ENCODE measurements around the gene MAK.
"Not testable (repeated sequence)": the region's sequence is repeated elsewhere in the genome, so short reads cannot be mapped to it uniquely, and the experiment has no call there.

MAK gene

DNA sequence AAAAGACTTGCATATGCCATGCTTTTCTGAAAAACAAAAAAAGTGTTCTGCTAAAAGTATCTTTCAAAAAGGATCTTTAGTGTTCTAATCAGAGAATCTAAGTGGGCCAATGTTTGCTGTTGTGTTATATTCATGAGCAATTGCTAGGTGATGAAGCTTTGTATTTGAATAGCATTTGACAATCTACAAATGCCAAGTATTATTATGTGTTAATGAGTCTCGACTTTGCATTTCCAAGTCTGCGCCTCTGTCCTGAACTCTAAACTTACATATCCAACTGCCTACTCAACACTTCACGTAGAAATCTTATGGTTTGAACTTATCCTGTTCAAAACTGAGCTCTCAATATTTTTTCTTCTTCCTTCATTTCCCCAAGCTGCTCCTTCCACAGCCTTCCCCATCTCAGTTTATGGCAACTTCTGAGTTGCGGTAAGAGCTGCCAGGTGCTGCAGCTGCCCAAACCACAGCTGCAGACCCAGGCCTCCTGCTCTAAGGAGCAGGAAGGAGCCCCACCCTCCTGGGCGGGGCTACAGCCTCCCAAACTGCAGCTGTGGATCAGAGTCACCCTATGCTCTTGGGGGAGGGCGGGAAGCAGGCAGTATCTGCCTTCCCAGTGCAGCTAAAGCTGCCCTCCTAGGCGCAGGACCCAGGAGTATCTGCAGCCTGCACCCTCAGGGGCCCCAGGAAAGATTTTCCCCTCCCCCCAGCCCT lies 16.7 kb upstream of the MAK start:
- in situ Hi-C loops (cut with MboI; ENCODE audit: low sequenced_read_pairs): no loop called here

DNA sequence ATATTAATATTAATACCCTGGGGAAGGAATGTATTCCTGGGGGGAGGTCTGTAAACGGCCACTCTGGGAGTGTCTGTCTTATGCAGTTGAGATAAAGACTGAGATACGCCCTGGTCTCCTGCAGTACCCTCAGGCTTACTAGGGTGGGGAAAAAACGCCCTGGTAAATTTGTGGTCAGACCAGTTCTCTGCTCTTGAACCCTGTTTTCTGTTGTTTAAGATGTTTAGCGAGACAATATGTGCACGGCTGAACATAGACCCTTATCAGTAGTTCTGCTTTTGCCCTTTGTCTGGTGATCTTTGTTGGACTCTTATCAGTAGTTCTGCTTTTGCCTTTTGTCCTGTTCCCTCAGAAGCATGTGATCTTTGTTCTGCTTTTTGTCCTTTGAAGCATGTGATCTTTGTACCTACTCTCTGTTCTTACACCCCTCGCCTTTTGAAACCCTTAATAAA lies 15.5 kb upstream of the MAK start:
- in situ Hi-C loops (cut with MboI; ENCODE audit: low sequenced_read_pairs): not testable (repeated sequence)

DNA sequence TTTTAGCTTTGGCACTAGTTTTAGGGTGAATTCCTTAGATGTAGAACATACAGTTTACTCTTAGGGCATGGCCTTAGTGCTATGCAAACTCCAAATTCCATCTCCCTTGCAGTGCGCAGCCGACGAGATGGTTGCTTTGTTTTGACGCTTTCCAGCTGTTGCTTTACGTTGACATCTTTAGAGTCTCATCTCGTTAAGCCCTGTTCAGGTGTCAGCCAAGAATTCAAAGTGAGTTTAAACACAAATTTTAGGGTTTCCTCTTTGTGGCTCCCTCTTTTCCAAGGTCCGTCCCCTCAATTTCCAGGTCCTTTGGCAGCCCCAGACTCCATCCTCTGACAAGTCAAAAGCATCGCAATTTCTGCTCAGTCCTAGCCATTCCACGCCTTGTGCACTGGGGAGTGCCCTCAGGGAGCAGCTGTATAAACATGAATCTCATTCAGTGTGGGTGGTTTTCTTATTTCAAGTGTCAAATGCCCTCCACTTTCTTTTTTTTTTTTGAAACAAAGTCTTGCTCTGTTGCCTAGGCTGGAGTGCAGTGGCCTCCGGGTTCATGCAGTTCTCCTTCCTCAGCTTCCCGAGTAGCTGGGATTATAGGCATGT lies 14.1 kb upstream of the MAK start:
- in situ Hi-C loops (cut with MboI; ENCODE audit: low sequenced_read_pairs): no loop called here

DNA sequence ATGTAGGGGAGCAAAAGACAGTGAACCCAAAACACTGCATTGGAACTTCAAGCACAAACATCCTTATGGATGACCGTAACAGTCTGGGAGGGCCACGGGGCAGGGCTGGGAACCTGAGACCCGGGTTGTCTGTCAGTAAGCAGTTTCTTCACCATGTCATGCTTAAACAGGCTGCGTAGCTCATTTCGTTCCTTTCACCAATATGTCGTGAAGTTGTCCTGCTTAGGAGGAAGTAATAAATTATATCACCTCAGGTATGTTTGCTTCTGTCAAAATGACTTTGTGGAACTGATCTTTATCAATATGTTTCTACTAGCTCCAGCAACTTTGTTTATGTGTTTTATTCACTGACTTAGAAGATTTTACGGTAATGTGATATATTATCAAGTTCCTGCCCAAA lies 12.4 kb upstream of the MAK start:
- in situ Hi-C loops (cut with MboI; ENCODE audit: low sequenced_read_pairs): no loop called here

DNA sequence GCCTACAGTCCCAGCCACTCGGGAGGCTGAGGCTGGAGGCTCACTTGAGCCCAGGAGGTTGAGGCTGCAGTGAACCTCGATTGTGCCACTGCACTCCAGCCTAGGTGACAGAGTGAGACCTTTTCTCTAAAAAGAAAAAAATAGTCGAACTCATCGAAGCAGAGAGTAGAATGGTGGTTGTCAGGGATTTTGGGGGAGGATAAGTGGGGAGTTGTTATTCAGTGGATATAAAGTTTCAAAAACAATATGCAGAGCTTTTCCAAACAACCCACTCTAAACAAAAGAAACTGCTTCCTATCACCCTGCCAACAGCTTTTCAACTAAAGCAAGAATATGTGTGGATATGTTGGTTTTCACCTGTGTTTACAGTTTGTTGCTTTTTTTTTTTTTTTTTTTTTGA lies 11.6 kb upstream of the MAK start:
- in situ Hi-C loops (cut with MboI; ENCODE audit: low sequenced_read_pairs): no loop called here

DNA sequence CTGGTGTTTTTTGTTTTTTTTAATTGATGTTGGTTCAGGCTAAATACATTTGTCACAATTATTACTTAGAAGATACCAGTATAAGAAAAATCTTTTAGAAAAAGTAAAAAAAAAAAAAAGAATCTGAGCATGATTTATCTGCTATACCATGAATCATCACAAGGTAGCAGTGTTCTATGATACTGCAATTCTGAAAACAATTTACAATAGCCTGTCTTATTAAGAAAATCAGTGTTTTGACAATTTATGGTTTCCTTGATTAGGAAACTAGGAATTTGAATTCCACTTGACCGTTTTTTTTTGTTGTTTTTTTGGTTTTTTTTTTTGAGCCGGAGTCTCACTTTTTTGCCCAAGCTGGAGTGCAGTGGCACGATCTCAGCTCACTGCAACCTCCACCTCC lies 9.3 kb upstream of the MAK start:
- in situ Hi-C loops (cut with MboI; ENCODE audit: low sequenced_read_pairs): no loop called here

DNA sequence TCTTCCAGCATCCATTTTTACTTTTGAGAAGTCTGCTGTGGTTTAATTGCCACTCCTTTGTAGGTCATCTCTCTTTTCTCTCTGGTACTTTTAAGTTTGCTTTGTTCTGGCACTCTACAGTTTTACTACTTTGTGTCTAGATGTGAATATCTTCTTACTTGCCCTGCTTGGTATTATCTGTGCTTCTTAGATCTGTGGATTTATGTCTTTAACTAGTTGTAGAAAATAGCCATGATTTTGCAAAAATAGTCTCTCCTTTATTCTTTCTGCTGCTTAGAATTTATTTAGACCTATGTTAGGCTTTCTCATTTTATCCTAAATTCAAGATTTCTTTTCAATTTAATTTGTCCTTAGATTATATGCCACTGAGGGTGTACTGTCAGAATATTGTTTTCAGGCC lies 5.2 kb upstream of the MAK start:
- in situ Hi-C loops (cut with MboI; ENCODE audit: low sequenced_read_pairs): no loop called here

DNA sequence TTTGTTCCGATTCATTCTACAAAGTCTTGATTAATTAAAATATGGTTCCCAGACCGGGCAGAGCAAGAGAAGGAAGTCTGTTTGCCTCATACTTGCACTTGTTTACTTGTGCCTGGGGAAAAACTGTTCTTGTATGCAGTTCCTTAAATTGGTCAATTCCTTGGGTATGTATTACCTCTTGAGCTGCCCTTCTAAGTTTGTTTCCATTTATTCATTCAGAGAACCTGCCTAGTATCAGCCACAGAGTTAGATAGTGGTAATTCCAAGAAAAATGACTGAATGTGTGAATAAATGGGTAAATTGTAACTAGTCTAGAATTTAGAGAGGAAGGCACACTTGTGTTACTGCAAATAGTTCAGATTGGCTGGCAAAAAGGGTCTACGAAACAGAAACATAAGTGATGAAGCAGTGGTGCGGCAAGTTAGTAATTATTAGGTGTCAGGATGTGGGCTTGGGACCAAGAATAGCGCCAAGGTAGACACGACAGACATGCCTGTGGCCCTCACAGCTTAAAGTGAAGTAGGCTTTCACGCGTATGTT lies 525 bp upstream of the MAK start:
- in situ Hi-C loops (cut with MboI; ENCODE audit: low sequenced_read_pairs): no loop called here

DNA sequence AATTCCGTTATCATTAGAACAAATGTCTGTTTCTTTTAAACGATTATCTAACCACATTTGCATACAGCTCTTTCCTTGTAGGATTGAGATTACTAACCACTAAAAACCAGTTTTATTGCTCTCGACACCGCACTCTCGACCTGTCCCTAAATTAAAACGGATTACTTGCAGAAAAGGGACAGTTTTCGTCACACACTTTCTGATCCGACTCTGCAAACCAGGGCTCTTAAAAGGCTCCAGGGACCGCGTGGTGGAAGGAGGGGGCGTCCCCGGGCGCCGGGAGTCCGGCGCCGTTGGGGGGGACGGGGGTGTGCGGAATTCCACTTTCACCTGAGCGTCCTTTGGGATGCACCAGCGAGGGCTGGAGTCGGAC lies 731 bp downstream of the MAK start:
- in situ Hi-C loops (cut with MboI; ENCODE audit: low sequenced_read_pairs): no loop called here

DNA sequence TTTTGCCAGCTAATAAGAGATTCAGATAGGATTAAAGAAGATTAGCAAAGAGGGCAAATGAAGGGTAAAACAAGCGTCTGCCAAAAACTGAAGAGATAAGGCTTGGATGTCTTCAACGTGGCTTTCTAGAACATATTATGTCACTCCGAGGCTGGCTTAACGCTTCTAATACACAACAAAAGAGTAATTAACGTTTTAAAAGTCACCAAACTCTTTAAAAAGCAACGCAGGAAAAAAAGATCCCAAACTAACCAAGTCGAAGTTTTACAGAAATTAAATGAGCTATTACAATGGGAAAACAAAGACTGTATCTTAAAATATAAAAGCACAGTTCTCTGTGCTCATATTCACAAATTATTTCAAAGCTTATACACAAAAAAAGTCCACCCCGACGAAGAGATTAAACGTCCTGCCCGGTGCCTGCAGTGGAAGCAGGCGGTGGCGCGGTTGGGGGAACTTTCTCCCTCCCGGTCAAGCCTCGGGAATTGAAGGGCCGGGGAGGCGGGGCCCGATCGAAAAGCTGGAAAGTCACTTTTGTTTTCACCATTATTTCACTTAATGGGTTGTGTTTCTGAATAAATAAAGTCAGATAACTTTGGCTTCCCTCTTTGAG lies 1.2 kb downstream of the MAK start:
- in situ Hi-C loops (cut with MboI; ENCODE audit: low sequenced_read_pairs): no loop called here

DNA sequence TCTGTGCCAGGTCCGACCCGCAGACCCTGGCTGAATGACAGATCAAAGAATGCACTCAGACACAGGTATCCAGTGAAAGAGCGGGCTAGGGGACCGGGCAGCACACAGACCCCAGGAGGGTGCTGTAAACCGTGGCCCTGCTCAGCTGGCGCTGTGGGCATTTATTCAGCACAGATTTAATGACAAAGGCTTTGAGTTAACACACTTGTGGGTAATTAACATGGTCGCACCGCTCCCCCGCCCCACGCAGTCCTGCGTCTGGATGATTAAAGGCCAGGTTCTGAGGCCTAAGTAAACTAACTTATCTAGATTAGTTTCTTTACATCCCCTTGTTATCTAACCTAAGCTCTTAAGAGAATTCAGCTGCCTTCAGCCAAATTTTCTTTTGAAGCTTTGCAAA lies 3.5 kb downstream of the MAK start:
- in situ Hi-C loops (cut with MboI; ENCODE audit: low sequenced_read_pairs): no loop called here

DNA sequence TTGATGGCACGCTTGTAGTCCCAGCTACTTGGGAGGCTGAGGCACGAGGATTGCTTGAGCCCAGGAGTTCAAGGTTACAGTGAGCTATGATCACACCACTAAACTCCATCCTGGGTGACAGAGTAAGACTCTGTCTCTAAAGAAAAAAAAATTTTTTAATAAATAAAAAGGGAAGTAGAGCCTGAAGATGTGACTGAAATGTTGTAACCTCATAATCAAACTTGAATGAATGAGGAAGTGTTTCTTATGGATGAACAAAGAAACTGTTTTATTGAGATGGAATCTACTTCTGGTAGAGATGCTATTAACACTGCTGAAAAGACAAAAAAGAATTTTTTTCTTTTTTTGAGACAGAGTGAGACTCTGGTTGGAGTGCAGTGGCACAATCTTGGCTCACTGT lies 6.7 kb downstream of the MAK start:
- in situ Hi-C loops (cut with MboI; ENCODE audit: low sequenced_read_pairs): no loop called here

DNA sequence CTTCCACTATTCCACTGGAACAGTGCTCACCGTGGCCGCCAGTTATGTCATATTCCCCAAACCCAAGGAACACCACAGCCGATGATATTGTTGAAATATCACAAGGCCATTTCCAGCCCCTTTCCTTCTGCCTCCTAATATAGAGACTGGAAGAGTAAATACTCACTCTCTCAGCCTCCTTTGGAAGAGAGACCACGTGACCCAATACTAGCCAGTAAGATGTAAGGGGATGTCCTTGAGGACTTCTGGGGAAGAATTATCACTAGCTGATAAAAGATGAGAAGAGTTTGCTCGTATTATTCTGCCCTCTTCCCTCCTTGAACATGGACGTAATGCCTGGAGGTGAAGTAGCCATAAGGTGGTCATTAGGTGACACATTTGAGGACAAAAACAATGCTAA lies 13.5 kb downstream of the MAK start:
- in situ Hi-C loops (cut with MboI; ENCODE audit: low sequenced_read_pairs): no loop called here

DNA sequence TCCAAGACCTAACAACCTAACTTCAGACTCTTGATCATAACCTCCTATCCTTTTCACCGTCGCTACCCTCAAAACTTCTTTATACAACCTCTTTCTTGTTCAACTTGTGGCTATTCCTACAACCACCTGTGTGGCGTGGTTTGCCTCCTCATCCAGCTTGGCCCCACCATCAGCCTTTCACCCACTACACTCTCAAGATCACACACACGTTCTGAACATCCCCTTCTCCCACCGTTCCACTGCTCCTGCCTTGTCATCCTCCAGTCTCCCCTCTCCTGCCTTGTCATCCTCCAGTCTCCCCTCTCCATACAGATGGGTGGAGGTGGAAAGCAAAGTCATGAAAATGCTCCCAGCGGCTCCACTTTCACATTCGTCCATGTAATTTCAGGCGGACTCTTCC lies 14.0 kb downstream of the MAK start:
- in situ Hi-C loops (cut with MboI; ENCODE audit: low sequenced_read_pairs): no loop called here

DNA sequence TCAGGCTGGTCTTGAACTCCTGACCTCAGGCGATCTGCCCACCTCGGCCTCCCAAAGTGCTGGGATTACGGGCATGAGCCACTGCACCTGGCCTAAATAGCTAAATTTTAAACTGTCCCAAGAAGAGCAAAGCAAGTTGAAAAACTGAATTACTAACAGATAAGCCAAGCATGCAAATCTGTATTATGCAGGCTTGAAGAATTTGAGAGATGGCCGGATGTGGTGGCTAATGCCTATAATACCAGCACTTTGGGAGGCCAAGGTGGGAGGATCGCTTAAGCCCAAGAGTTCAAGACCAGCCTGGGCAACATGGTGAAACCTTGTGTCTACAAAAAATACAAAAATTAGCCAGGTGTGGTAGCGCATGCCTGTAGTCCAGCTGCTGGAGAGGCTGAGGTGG lies 24.2 kb downstream of the MAK start:
- in situ Hi-C loops (cut with MboI; ENCODE audit: low sequenced_read_pairs): not testable (repeated sequence)

DNA sequence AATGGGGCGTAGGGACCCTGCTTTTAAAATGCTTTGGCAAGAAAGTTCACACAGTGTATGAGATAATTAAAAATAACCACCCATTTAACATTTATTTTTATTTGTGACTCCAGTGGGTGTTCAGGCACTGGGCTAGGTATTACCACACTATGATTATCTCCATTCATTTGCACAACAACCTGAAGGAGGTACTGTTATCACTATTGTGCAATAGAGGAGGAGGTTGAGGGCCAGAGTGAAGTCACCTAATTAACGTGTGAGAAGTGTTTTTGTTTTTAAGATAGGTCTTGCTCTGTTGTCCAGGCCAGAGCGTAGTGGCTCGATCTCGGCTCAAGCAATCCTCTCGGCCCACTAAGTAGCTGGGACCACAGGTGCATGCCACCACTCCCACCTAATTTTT lies 29.2 kb downstream of the MAK start:
- in situ Hi-C loops (cut with MboI; ENCODE audit: low sequenced_read_pairs): no loop called here

DNA sequence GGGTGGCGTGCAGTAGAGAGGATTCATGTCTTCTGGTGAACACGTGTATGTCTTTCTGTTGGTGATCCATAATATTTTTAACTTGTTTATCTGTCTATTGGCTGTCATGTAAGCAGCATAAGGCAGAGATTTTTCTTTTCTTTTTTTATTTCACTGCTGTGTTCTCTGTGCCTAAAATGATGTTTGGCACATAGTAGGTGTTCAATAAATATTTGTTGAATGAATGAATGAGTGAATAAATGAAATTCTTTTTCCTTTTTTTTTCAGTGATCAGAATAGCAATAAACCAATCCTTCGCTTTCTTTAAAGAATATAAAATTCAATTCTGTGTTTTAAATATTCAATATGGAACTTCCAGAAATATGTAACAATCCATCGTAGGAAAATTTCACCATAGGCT lies 30.0 kb downstream of the MAK start:
- in situ Hi-C loops (cut with MboI; ENCODE audit: low sequenced_read_pairs): no loop called here

DNA sequence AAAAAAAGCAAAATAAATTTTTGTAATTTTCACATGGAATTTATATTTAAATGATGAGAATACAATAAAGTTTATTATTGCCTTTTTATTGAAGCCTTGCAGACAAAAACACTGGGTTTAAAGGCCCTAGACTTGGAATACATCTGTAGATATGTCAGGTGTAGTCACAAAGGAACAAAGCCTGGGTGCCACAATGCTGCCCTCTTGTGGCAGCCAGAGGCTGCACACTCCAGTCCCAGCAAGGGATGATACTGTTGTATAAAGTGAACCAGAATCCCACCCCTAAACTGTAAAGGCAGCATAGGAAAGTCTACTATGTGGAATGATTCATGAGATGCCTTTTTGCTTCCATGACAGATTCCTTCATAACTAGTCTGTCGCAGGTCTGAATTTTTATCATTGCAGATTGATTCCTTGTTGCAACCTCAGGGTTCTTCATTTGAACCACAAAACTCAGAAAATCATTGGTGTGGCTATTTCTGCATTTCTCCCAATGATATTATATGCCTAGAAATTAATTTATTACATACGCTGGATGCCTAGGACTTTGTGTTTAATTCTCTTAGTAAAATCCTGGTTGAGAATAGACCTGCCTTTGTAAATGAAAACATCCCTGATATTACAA lies 37.0 kb downstream of the MAK start:
- in situ Hi-C loops (cut with MboI; ENCODE audit: low sequenced_read_pairs): no loop called here

DNA sequence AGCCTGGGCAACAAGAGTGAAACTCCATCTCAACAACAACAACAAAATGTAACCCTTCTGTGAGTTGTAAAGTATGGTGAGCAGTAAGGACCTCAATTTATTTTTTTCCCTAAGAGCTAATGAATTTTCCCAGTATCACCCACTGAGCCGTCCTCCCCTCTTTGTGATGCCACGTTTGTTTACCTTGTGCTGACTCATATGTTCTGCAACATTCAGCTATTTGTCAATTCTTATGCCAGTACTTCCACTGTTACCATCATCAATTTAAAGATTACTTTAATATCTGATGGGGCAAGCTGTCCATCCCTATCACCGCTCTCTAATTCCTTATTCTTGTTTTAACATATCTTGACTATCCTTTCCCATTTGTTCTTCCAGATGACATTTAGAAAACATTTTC lies 37.5 kb downstream of the MAK start:
- in situ Hi-C loops (cut with MboI; ENCODE audit: low sequenced_read_pairs): no loop called here

DNA sequence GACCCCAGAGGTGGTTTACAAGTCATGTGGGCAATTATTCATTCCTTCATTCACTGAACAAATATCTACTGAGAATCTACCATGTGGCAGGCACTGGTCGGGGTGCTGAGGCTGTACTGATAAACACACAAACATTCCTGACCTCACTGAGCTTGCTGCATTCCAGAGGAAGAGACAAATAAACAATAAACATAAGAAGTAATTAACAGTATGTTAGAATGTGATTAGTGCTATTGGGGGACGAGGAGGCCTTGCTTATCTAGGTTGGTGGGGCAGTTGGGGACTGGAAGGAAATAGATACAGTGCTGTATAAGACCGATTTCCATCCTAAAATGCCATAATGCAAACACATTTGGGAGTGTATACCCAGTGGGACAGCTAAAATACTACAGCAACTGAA lies 44.1 kb downstream of the MAK start:
- in situ Hi-C loops (cut with MboI; ENCODE audit: low sequenced_read_pairs): loop anchor here (10.0 kb wide), 1 partner anchor 279 kb away; no protein-coding TSS in a partner anchor

DNA sequence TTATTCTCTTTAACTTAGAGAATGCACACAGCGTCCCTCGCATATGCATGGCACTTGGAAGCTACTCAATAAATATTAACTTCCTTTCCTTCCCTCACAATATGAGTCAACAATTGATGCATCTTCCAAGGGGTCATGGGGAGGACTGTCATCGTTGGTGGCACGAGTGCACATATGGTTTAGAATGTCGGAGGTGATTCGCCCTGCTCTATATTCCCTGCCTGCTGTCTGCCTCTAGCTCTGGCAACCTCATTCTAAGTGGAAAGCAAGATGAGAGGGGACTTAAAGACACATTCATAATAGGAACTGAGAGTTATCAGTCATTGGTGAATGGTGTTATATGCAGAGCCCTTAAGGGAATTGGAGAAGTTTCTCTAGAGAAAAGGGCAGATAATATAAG lies 44.6 kb downstream of the MAK start:
- in situ Hi-C loops (cut with MboI; ENCODE audit: low sequenced_read_pairs): loop anchor here (10.0 kb wide), 1 partner anchor 279 kb away; no protein-coding TSS in a partner anchor

DNA sequence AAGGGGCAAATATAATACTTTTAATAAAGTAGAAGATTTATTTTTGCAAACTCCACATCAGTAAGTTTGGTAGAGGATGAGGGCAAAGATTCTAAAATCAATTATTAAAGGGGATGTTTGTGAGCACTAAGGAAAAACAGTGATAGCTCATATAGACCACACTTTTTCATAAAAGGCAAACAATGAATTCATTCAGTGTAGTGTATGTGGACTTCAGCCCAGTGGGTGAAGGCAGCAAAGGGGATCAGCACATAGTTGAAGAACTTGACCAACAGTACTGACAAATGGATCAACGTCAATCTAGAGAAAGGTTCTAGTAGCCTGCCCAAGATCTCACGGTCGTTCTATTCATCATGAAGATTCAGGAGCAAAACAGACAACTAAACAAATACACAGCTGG lies 45.3 kb downstream of the MAK start:
- in situ Hi-C loops (cut with MboI; ENCODE audit: low sequenced_read_pairs): loop anchor here (10.0 kb wide), 1 partner anchor 278 kb away; no protein-coding TSS in a partner anchor

All from HL-60/S4 (cell line).